Tibial nerve (tissue), 4 donors: ENCODE measurements around the gene DHX34. TPM values are rescaled to one million over a fixed set of nuclear protein-coding genes. Genes with fewer than 3 reads are reported as not detected.

ENCODE experiments used
- DNase-seq, 2 donors: peaks; one replicate each; pipeline ENCODE4 v3.0.0-alpha.2; 2019; ENCODE audit warnings: low spot score in 2 of 2
- H3K27ac ChIP-seq, 4 donors: fragments of 200-600 bp; sonication (generic) in 3 of 4; one replicate each; pipeline ENCODE4 v1.5.1; 2017 to 2019; ENCODE audit warnings: mild to moderate bottlenecking in 1 of 4
- H3K27me3 ChIP-seq, 2 donors: fragments of 200-600 bp; sonication (generic) in 1 of 2; one replicate each; pipeline versions ENCODE4 v1.5.1 to v1.6.0; 2017 to 2019
- H3K36me3 ChIP-seq, 3 donors: fragments of 200-600 bp; sonication (generic); one replicate each; pipeline ENCODE4 v1.5.1; 2018 to 2019
- H3K4me1 ChIP-seq, 4 donors: fragments of 200-600 bp; sonication (generic) in 3 of 4; one replicate each; pipeline ENCODE4 v1.5.1; 2017 to 2019
- H3K4me3 ChIP-seq, 4 donors: fragments of 200-600 bp; sonication (generic) in 3 of 4; one replicate each; pipeline ENCODE4 v1.5.1; 2017 to 2019; ENCODE audit warnings: mild to moderate bottlenecking in 1 of 4, moderate library complexity in 1 of 4
- H3K9me3 ChIP-seq, 4 donors: fragments of 200-600 bp; sonication (generic) in 3 of 4; one replicate each; pipeline ENCODE4 v1.5.1; 2017 to 2019
- CTCF ChIP-seq, 5 experiments: fragments of 200-600 bp in 3 of 5; fragments of 450-650 bp in 2 of 5; sonication (generic) in 3 of 5; IDR thresholded peaks; one replicate each; pipeline ENCODE4 v1.5.1; 2016 to 2019; ENCODE audit warnings: antibody characterized with exemption in 5 of 5, mild to moderate bottlenecking in 3 of 5, moderate library complexity in 2 of 5
- EP300 ChIP-seq, 2 donors: sonication (generic); formaldehyde crosslinking; IDR thresholded peaks; one replicate each; pipeline ENCODE4 v1.6.1; 2017; ENCODE audit warnings: antibody characterized with exemption in 2 of 2, mild to moderate bottlenecking in 1 of 2
- POLR2A ChIP-seq, 2 donors: fragments of 450-650 bp; IDR thresholded peaks; one replicate each; pipeline ENCODE4 v1.6.1; 2017; ENCODE audit warnings: antibody characterized with exemption in 2 of 2, mild to moderate bottlenecking in 2 of 2, moderate library complexity in 2 of 2
- WGBS, 2 donors: methylation state at CpG; one replicate each; pipeline ENCODE4 v1.1.5; 2018; 5-methylcytosine and 5-hydroxymethylcytosine counted together
- total RNA-seq, 4 donors: library from RNA; depleted of rRNA; stranded (reverse); fragments of >200 nt; gene quantifications; one replicate each; pipeline ENCODE4 v1.1.0, GENCODE V29; 2016

DHX34 gene
- total RNA-seq, 4 donors from 2014 or later: 12.4 to 43.8 (median 13.9) TPM

GRCh38 chr19:47350630-47351029 is 1.5 kb downstream of the DHX34 start:
- DNase-seq: no peak
- no peak overlapping the region for H3K27ac ChIP-seq
- H3K36me3 ChIP-seq: peaks cover 3 to 38% (median 9%) of the 10 kb centered on the region in 3 donors
- peaks cover 0 to 34% (median 7%) of the 10 kb centered on the region in 4 donors for H3K4me1 ChIP-seq
- TF ChIP-seq POLR2A (IDR thresholded peaks at IDR 0.05) (no peak), CTCF (IDR thresholded peaks at IDR 0.05) (no peak), EP300 (IDR thresholded peaks at IDR 0.05) (no peak)
- no peaks in the 10 kb centered on the region for H3K27me3 ChIP-seq
- H3K4me3 ChIP-seq: no peak overlapping the region
- H3K9me3 ChIP-seq: no peaks in the 10 kb centered on the region
- 91 to 93% methylated on average over 6 of the region's 6 CpGs for WGBS, 2 donors

GRCh38 chr19:47351548-47351947 is 2.4 kb downstream of the DHX34 start:
- H3K9me3 ChIP-seq: no peaks in the 10 kb centered on the region
- no peak for DNase-seq
- H3K4me3 ChIP-seq: no peak overlapping the region
- H3K27ac ChIP-seq: no peak overlapping the region
- no peaks in the 10 kb centered on the region for H3K27me3 ChIP-seq
- TF ChIP-seq EP300 (IDR thresholded peaks at IDR 0.05): no peak
- TF ChIP-seq CTCF (IDR thresholded peaks at IDR 0.05): no peak
- no peak for TF ChIP-seq POLR2A (IDR thresholded peaks at IDR 0.05)
- H3K4me1 ChIP-seq: peaks cover 0 to 34% (median 7%) of the 10 kb centered on the region in 4 donors
- 69 to 72% methylated on average over 3 of the region's 3 CpGs for WGBS, 2 donors
- peaks cover 3 to 47% (median 18%) of the 10 kb centered on the region in 3 donors for H3K36me3 ChIP-seq

GRCh38 chr19:47352095-47352494 is 3.0 kb downstream of the DHX34 start:
- Histone ChIP-seq H3K27me3 (no peaks in the 10 kb centered on the region), H3K4me1 (peaks cover 0 to 34% (median 7%) of the 10 kb centered on the region in 4 donors), H3K36me3 (peaks cover 3 to 53% (median 20%) of the 10 kb centered on the region in 3 donors), H3K27ac (no peak overlapping the region), H3K4me3 (no peak overlapping the region), H3K9me3 (no peaks in the 10 kb centered on the region)
- 52 to 54% methylated on average over 2 of the region's 2 CpGs for whole genome bisulfite sequencing, 2 donors
- DNase-seq: no peak
- TF ChIP-seq POLR2A (IDR thresholded peaks at IDR 0.05) (no peak), CTCF (IDR thresholded peaks at IDR 0.05) (no peak), EP300 (IDR thresholded peaks at IDR 0.05) (no peak)

GRCh38 chr19:47353307-47353712 is 4.2 kb downstream of the DHX34 start:
- Histone ChIP-seq H3K4me3 (no peak overlapping the region), H3K36me3 (peaks cover 5 to 65% (median 28%) of the 10 kb centered on the region in 3 donors), H3K9me3 (peaks cover 0 to 3% (median 0%) of the 10 kb centered on the region in 4 donors), H3K27me3 (no peaks in the 10 kb centered on the region), H3K4me1 (peaks cover 0 to 31% (median 7%) of the 10 kb centered on the region in 4 donors), H3K27ac (no peak overlapping the region)
- TF ChIP-seq EP300 (IDR thresholded peaks at IDR 0.05) (no peak), POLR2A (IDR thresholded peaks at IDR 0.05) (no peak), CTCF (IDR thresholded peaks at IDR 0.05) (no peak)
- DNase-seq: no peak
- 90 to 100% methylated on average over 3 to 15 of the region's 24 CpGs for WGBS, 2 donors

GRCh38 chr19:47356900-47357299 is 7.8 kb downstream of the DHX34 start:
- Histone ChIP-seq H3K9me3 (peaks cover 0 to 3% (median 0%) of the 10 kb centered on the region in 4 donors), H3K36me3 (peaks cover 5 to 100% (median 46%) of the 10 kb centered on the region in 3 donors), H3K27ac (no peak overlapping the region), H3K27me3 (no peaks in the 10 kb centered on the region), H3K4me1 (peaks cover 0 to 1% (median 0%) of the 10 kb centered on the region in 4 donors), H3K4me3 (no peak overlapping the region)
- DNase-seq: no peak
- 95 to 96% methylated on average over 6 of the region's 6 CpGs for WGBS, 2 donors
- no peak for TF ChIP-seq CTCF (IDR thresholded peaks at IDR 0.05)
- TF ChIP-seq EP300 (IDR thresholded peaks at IDR 0.05): no peak
- no peak for TF ChIP-seq POLR2A (IDR thresholded peaks at IDR 0.05)
